Stimulated activated CD4-positive, alpha-beta T cell treated with anti-CD3 and anti-CD28 coated beads, TNF-alpha, amount 100 ng/mL, for 4 hours (primary cell): Measurements from ENCODE around the gene ZBTB44.
"Not testable (repeated sequence)": the region's sequence is repeated elsewhere in the genome, so short reads cannot be mapped to it uniquely, and the experiment has no call there.

Source experiments
- DNase-seq, 3 experiments: peaks; one replicate each; pipeline ENCODE4 v3.0.0-alpha.2; 2020; ENCODE audit warnings: low read depth in 3 of 3

ZBTB44 gene

DNA sequence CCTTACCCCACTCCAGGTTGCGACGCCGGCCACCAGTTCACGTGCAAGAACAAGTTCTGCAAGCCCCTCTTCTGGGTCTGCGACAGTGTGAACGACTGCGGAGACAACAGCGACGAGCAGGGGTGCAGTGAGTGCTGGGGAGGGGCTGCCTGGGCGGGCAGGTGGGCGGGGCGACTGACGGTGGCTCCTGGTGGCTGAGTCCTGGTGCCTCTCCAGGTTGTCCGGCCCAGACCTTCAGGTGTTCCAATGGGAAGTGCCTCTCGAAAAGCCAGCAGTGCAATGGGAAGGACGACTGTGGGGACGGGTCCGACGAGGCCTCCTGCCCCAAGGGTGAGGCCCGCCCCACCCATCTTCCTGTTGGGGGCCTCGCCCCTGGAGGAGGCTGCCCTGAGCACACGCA, 116.4 kb downstream of the ZBTB44 start:
- no peak for DNase-seq

DNA sequence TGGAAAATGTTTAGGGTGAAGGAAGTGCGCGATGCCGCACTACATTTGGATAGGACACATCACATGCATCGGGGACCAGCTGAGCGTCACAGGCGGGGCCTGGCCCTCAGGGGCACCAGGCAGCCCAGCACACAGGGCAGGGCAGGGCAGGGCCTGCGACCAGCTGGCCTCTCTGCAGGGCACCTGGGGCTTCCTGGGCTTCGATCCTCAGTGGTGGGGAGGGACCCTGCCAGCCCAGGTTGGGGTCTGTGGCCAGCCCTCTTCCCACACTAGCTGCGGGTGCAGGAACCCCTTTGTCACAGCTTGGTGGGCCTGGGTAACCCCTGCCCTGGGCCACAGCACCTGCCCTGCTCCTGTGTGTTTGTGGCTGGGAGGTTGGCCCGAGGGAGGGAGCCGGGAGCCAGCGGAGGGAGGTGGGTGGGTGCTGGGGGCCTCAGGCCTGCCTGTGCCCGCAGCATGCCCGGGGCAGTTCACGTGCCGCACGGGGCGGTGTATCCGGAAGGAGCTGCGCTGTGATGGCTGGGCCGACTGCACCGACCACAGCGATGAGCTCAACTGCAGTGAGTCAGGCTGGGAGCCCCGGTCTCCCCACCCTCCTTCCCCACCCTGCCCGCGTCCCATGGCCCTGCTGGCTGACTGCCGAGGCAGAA, 117.2 kb downstream of the ZBTB44 start:
- no peak for DNase-seq

DNA sequence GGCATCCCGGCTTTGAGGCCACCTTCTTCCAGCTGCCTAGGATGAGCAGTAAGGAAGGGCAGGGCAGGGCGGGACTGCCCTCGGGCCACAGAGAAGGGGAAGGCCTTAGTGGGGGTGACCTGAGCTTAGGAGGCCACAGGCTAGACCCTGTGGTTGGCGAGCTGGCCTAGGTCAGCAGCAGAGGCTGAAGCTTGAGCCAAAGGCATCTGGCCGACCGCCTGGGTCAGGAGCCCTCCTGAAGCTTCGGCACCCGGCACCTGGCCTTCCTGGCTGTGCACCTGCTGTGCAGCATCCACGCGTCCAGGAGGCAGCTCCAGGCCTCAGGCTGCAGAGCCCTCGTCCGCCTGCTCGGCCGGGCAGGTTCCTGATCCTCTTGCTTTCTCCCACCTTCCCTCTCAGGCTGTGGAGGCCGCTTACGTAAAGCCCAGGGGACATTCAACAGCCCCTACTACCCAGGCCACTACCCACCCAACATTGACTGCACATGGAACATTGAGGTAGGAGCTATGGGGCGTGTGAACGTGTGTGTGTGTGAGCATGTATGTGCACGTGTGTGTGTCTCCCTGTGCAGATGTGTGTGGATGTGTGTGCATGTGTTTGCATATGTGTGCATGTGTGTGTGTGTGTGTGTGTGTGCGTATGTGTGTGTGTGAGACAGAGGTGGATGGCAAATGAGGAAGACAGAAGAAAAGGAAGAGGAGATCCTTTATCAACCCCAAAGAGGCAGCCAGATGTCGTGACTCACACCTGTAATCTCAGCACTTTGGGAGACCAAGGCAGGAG, 120.3 kb downstream of the ZBTB44 start:
- DNase-seq: no peak

DNA sequence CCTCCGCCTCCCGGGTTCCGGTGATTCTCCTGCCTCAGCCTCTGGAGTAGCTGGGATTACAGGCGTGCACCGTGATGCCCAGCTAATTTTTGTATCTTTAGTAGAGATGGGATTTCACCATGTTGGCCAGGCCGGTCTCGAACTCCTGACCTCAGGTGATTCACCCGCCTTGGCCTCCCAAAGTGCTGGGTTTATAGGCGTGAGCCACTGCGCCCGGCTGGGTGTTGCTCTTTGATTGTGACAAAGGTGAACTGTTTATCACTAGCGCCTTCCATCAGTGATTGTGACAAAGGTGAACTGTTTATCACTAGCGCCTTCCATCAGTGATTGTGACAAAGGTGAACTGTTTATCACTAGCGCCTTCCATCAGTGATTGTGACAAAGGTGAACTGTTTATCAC, 121.2 kb downstream of the ZBTB44 start:
- DNase-seq: not testable (repeated sequence)

DNA sequence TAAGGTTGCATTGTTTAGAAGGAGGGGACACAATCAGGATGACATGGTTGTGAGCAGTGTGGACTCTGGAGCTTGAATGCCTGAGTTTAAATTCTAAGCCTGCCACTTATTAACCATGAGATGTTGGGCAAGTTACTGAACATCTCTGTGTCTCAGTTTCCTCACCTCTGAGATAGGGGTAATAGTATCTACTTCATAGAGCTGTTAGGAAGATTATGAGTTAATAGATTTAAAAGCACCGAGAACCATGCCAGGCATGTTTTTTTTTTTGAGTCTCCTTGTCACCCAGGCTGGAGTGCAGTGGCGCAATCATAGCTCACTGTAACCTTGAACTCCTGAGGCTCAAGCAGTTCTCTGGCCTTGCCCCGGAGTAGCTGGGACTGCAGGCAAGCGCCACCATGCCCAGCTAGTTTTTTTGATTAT, 121.9 kb downstream of the ZBTB44 start:
- DNase-seq: no peak

DNA sequence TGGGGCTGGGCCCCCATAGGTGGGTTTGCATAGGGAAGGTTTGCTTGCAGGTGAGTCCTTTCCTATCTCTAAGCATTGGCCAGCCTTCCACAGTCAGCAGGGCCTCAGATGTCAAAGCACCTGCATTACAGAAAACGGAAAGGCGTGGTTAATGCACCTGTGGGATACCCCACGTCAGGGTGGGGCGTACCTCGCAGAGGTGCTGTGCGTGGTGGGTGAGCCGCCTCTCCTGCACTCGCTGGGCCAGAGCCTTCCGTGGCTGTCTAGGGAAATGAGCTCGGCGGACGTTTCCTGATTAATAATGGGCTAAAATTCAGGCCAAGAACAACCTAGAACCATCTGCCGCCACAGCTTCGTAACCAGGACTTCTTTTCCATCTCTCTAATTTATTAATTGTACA, 122.8 kb downstream of the ZBTB44 start:
- DNase-seq: no peak

DNA sequence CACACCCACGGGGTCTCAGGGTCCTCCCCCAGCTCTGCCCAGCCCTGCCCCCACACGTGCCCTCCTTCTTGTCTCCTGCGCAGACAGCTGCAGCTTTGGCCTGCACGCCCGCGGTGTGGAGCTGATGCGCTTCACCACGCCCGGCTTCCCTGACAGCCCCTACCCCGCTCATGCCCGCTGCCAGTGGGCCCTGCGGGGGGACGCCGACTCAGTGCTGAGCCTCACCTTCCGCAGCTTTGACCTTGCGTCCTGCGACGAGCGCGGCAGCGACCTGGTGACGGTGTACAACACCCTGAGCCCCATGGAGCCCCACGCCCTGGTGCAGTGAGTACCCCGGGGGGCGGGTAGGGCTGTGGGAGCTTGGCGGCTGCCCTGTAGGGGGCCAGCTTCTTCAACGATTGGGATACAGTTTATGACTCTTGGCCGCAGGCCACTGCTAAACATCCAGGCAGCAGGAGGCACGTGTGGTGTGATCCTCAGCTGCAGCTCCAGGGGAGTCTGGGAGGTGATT, 124.3 kb downstream of the ZBTB44 start:
- DNase-seq: no peak

DNA sequence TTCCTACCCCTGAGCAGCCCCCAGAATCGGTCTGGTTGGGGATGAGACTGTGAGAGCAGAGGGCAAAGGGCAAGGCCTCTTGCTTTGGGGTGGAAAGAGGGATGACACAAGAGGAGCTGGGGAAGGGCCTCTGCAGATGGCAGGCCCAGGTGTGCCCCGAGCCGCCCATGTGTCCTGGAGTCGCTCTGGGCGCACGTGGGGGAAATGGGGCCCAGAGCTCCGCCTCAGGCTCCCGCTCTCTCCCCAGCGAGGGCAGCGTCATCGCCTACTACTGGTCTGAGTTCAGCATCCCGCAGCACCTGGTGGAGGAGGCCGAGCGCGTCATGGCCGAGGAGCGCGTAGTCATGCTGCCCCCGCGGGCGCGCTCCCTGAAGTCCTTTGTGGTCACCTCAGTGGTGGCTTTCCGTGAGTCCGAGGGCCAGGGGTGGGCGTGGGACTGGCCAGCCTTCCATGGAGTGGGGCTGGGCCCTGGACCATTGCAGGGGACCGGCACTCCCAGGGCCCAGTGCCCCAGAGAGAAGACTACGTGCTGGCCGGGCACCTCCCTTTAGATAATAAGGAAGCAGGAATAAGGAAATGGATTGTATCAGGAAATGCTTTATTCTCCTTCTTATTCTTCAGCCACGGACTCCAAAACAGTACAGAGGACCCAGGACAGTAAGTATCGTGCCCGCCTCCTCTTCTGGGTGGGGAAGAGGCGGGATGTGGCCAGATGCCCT, 125.1 kb downstream of the ZBTB44 start:
- no peak for DNase-seq

DNA sequence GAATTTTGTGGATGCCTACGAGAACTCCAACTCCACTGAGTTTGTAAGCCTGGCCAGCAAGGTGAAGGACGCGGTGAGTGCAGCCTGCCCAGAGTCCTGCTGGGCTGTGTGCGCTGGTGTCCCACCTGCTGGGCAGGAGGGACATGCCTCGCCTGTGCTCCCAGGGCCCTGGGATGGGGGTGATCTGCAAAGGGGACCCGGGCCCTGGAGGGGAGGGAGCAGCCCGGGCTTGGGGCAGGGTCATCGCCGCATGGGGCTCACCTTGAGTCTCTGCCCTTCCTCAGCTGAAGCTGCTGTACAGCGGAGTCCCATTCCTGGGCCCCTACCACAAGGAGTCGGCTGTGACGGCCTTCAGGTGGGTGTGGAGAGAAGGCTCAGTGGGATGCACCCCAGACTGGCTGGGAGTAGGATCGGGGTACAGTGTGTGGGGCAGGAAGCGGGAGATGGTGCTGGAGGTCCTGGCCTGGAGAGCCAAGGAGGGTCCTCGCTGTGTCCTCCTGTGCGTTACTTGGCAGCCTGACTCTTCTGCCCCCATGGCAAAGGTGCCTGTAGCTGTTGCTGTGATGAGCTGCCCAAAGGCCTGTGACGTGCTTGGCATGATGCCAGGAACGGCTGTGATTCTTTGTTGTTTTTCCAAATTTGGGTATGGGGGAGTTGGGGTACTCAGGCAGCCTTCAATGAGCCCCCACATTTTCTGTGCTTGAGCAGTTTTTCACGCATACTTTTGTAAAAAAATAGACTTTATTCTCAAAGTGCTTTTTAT, 126.0 kb downstream of the ZBTB44 start:
- DNase-seq: no peak

DNA sequence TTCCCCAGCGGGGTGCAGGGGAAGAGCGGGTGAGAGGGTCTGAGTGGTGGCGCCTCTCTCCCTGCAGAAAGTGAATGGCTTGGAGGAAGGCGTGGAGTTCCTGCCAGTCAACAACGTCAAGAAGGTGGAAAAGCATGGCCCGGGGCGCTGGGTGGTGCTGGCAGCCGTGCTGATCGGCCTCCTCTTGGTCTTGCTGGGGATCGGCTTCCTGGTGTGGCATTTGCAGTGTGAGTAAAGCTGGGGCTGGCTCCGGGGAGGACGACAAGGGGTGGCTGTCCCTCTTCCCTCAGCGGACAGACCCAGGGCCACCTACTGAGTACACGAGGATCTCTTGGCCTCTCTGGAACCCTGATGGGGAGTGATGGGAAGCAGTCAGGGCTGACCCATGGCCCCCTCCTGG, 126.7 kb downstream of the ZBTB44 start:
- DNase-seq: no peak

DNA sequence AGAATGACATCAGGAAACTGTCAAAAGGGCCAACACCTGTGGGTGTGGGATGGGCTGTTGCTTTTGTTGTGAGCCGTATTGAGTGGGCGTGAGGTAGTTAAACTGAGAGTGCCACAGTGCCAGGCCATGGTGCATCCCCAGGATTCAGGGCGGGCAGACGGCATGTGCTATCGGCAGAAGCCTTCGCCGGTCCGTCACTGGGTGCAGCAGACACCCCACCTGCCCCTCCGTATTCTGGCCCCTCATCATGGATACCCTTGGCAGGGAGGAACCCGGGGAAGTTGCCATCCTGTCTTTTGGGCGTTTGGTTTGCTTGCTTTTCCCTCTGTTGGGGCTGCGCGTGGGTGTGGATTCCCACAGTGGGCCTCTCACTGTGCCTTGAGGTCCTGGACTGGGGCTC, 127.6 kb downstream of the ZBTB44 start:
- no peak for DNase-seq

DNA sequence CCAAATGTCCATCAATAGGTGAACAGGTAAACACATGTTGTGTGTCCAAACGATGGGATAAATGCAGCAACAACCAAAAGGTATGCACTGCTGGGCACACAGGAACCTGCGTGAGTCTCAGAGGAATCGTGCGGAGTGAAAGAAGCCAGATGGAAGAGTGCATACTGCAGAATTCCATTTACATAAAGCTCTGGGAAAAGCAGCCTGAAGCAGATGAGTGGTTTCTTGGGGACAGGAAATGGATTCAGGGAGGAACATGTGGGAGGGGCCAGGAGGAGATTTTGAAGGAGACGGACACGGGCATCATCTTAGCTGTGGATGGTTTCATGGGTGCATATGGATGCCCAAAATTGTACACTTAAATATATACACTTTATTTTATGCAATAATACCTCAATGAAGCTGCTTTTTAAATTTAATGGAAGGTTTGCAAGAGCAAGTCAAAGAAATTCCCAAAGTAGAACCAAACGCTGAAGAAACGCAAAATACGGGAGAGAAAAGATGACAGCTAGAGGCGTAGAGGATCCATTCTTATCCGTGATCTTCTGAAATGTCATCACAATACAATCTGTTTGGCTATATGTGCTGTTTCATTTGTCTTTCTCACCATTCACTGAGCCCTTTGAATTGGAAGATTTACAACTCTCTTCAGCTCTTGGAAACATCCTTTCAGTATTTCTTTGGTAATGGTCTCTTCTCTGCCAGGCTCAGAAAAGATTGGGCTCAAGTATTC, 130.7 kb downstream of the ZBTB44 start:
- DNase-seq: no peak

DNA sequence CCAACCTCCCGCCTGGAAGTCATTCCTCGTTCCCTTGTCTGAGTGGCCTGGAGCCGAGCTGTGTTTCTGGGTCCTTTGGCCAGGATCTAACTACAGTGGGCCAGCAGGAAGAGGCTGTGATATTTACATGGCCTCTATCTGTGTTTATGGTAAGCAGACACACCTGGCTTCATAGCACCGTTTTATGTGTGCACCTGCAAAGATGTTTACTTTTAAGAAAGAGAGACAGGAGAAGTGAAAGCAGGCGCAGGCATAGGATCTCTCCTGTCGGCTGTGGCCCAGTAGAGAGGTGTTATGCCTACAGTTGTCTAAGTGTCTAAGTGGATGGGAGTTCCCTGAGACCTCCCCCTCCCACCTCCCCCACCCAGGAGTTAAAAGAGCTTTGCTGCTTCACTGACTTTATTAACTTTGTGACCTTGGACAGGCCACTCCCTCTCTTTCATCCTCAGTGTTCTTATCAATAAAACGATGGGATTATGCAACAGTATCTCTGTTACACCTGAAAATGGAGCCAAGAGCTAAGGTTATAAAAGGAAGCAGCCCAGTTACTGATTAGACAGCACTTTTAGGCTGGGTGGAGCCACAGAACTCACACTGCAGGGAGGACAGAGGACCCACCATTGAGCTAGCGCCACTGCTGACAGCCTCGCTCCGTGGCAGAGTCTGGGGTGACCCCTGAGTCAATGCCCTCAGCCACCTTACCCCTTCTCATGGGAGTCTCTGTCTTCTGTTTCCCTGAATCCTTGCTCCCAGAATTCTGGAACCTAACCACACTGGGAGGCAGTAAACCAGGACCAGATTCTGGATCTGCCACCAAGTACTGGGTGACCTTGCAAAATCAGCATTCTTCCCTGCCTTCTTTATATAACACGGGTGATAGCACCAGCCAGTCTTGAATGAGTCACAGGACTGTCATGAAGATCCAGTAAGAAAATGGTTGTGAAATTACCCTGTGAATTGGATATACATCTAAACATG, 133.1 kb downstream of the ZBTB44 start:
- no peak for DNase-seq

DNA sequence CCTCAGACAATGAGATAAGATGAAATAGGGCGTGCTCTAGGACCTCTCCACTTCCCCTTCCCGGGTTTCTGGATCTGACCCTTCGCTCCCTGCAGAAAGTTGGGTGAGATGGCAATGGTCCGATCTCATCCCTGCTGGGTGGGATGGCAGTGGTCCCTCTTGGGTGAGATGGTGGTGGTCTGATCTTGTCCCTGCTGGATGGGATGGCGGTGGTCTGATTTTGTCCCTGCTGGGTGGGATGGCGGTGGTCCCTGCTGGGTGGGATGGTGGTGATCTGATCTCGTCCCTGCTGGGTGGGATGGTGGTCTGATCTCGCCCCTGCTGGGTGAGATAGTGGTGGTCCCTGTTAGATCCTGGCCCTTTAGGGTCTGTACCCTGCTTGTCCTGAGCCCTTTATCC, 133.8 kb downstream of the ZBTB44 start:
- no peak for DNase-seq

DNA sequence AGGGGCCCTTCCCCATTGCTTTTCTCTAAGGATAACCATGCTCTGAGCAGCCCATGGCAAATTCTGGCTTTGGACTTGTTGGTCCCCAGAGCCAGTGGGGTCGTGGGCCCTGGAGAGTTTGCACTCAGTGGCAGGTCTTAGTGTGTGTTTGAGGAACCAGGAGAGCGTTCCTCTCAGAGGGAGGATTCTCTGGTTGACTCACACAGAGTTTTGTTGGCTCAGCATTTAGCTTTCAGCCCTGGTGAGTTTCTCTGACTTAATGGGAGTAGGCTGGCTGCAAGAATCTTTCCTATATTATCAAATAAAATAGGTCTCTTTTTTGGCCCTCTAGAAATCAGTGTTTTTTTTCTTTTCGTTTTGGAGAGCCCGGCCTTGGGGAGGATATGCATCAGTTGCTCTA, 134.2 kb downstream of the ZBTB44 start:
- DNase-seq: no peak

DNA sequence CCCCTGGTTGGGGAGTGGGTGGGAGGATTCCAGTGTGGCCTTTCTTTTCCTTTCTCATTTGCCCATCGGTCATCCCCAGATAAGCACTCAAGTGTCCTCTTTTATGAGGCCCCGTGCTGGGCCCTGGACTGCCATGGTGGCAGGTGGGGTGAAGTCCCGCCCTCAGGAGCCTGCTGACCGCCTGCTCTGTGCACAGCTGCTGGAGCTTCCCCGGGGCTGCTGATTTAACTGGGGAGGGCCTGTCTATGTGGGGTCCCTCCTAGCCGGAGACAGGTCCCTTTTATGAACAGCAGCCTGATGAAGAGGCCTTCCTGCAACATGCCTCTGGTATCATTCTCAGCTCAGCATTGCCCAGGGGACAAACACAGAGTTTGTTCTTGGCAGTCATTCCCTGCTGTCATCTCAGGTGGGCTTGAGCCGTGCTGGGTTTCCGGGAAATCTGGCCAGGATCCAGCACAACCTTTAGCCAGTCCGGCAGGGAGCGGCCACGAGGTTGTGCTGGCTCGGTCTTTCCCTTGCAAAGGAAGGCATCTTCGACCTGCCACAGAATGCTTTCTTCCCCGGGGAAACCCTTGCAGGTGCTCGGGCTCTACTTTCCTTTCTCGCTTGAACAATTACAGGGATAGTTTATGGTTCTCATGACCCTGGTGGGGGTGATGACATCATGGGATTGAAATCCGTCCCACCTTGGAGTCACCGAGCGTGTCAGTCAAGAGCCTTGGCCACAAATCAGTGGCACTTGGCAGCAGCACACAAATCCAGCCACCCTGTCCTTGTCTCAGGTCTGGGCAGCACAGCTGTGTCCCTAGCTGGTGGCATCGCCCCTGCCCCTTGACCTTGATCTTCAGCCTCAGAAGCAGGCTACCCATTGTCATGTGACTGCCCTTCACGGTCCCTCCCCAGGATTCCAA, 135.1 kb downstream of the ZBTB44 start:
- DNase-seq: no peak

DNA sequence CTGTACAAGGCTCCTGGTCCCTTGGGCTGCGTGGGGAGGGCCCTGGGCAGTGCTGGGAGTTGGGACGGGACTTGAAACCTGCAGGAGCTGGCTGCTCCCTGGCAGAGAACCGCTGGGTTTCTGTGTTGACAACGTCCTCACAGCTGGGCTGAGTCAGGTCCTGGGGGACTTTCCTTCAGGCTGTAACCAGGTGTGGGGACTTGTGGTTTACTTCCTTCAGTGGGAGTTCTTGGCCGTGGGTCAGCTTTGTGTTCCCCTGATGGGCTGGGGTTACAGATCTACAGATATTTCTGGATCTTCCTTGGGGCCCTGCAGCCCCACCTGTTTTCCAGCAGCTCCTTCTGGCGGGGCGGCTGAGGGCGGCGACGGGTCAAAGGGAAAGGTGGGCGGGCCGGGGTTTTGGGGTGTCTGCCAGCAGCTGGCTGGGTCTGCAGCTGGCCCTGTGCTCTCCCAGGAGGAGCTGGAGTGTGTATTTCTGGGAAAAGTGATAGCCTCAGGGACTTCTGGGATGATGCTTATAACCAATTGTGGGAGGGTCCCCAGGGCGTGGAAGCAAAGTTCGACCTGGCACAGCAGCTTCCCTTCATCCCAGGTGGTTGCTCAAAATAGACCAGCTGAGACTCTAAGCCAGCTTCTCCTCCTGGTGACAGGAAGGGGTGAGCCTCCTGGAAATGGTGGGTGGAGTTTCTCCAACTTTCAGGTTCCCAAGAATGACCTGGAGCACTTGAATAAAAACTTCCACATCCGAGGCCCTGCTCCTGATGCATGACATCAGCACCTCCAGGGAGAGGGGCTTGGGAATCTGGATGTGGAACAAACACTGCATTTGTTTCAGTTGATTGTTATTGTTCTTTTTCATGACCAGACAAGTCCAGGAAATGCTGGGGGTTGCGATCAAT, 136.0 kb downstream of the ZBTB44 start:
- no peak for DNase-seq

DNA sequence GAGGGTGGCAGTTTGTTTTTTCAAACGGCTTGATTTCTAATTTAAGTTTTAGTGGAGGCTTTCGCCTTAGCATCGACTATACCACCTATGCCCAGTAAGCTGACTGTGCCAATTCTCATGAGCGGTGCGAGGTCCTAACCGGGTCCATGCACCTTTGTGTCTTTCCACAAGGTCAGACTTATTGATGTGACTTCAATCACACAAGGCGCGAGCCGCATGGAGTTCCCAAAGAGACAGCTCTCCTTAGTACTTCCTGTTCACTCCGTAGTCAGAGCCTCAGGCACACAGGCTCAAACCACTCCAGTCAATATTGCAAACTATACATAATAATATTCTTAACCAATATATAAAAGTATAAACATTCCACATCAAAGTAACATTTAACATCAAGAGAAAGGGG, 136.9 kb downstream of the ZBTB44 start:
- DNase-seq: no peak
